Psoas muscle (tissue), 8 donors: Measurements from ENCODE around the gene ANKRD49. TPM values are rescaled to one million over a fixed set of nuclear protein-coding genes. Genes with fewer than 3 reads are reported as not detected.

Experiments used
- ATAC-seq, 4 donors: fragments of 200-7000 bp; cut with Tn5 transposase; one replicate each; pipeline ENCODE4 v1.9.1; 2020; ENCODE audit warnings: moderate library complexity in 3 of 4, mild to moderate bottlenecking in 2 of 4
- DNase-seq, 2 donors: peaks; one replicate each; pipeline ENCODE4 v3.0.0-alpha.2; 2020
- H3K27ac ChIP-seq: fragments of 200-600 bp; one replicate; pipeline ENCODE4 v1.8.0; 2022
- H3K27me3 ChIP-seq, 3 donors: fragments of 200-600 bp in 1 of 3; one replicate each; pipeline versions ENCODE4 v1.6.1 to v1.8.0; 2013 to 2022; ENCODE audit warnings: low read length in 2 of 3, mild to moderate bottlenecking in 2 of 3, moderate library complexity in 1 of 3; ENCODE audit not compliant: insufficient read depth in 3 of 3
- H3K36me3 ChIP-seq, 2 donors: fragments of 200-600 bp in 1 of 2; one replicate each; pipeline versions ENCODE4 v1.6.1 to v1.8.0; 2013 to 2022; ENCODE audit warnings: low read depth in 1 of 2, mild to moderate bottlenecking in 1 of 2, moderate library complexity in 1 of 2; ENCODE audit not compliant: insufficient read depth in 1 of 2
- H3K4me1 ChIP-seq: fragments of 200-600 bp; one replicate; pipeline ENCODE4 v1.8.0; 2022
- H3K4me3 ChIP-seq: fragments of 200-600 bp; one replicate; pipeline ENCODE4 v1.8.0; 2022; ENCODE audit warnings: mild to moderate bottlenecking
- H3K9me3 ChIP-seq: fragments of 200-600 bp; one replicate; pipeline ENCODE4 v1.8.0; 2022
- WGBS, 3 donors: extraction: QIAGEN DNeasy Blood & Tissue Kit; methylation state at CpG; one replicate each; pipeline versions ENCODE4 v1.1.6 to v1.1.7; 2013; 5-methylcytosine and 5-hydroxymethylcytosine counted together
- intact Hi-C, 2 donors: fragments of 100-400 bp; cut with DNase I; formaldehyde crosslinking; loops; one replicate each; pipeline versions ENCODE4 v1.11.0 to v1.14.2; 2022
- polyA plus RNA-seq, 3 donors: library from polyadenylated mRNA; stranded (reverse); fragments of 200-250 nt; gene quantifications; one replicate each; pipeline ENCODE4 v1.2.3, GENCODE V29; 2013
- total RNA-seq, 4 donors: library from RNA; stranded (reverse); fragmentation: NEBNext Ultra II Directional in 2 of 4; extraction: Animal tissue kit (Norgen Biotek cat#: 25700) in 2 of 4; gene quantifications; one replicate each; pipeline versions ENCODE4 v1.2.1 to v1.2.4, GENCODE V29; 2021 to 2023
- TF ChIP-seq, protein P1 (sequence below): fragments of 200-600 bp; IDR thresholded peaks from one replicate; pipeline ENCODE4 v1.8.0; 2022; ENCODE audit warnings: antibody characterized with exemption
- donor health status: healthy with polysubstance abuse.
- donor health status: DM: no; HTN: no; CAD: no; lungs with moderate emphysema.
- donor health status: Bipolar disorder and iron deficiency.
- donor health status: healthy.
- donor health status: DM: yes; HTN: yes; CAD: no.
- donor health status: DM: no; HTN: no; CAD: no.
- donor health status: DM: no; HTN: no; CAD: no.
- donor health status: DM: yes; HTN: yes; CAD: no.

Gene ANKRD49
- total and polyA plus RNA-seq, 7 donors = 5.4 to 37.9 (median 9.7) TPM

DNA sequence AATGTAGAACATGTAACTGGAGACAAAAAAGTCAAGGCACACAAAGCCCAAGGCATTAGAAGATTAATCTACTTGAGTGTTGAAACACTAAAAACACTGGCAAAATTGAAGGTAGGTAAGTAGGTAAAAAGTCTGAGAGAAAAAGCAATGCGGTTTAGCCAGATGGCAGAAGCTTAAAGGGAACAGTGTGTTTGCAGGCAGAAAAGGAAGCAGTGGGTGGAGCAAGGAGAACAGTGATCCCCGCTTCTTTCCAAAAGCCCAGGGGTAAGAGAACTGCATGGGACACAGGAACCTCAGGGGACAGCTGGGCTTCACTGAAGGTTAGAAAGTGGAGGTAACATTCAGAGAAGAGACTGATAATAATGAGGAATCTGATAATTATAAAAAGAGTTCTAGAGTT lies 16.2 kb upstream of the ANKRD49 start:
- no peak overlapping the region for H3K27ac ChIP-seq
- no peaks in the 10 kb centered on the region for H3K9me3 ChIP-seq
- peaks cover 4 to 87% of the 10 kb centered on the region in 2 donors for H3K36me3 ChIP-seq
- H3K4me1 ChIP-seq = no peaks in the 10 kb centered on the region
- TF ChIP-seq, protein P1, sequence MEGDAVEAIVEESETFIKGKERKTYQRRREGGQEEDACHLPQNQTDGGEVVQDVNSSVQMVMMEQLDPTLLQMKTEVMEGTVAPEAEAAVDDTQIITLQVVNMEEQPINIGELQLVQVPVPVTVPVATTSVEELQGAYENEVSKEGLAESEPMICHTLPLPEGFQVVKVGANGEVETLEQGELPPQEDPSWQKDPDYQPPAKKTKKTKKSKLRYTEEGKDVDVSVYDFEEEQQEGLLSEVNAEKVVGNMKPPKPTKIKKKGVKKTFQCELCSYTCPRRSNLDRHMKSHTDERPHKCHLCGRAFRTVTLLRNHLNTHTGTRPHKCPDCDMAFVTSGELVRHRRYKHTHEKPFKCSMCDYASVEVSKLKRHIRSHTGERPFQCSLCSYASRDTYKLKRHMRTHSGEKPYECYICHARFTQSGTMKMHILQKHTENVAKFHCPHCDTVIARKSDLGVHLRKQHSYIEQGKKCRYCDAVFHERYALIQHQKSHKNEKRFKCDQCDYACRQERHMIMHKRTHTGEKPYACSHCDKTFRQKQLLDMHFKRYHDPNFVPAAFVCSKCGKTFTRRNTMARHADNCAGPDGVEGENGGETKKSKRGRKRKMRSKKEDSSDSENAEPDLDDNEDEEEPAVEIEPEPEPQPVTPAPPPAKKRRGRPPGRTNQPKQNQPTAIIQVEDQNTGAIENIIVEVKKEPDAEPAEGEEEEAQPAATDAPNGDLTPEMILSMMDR = no peak
- 79 to 85% (median 84%) methylated on average over 2 of the region's 2 CpGs for WGBS, 3 donors
- no peaks in the 10 kb centered on the region for H3K27me3 ChIP-seq
- intact Hi-C loops = no loop called here
- no peak overlapping the region for H3K4me3 ChIP-seq
- DNase-seq (no peak), ATAC-seq (no peak)

DNA sequence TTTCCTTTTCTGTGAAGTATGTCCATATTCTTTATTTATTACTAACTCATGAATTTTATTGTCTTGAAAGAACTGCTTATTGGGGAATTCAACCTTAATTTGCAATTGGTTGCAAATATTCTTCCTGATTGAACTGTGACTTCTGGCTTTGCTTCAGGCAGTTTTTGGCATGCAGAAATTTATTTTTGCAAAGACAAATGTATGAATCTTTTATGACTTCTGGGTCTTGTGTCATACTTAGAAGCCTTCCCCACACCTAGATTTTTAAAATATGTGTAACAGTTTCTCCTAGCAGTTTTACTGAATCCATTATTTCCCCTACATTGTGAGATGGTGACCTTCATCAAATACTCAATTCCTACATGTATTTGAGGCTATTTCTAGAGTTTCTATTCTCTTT lies 12.4 kb upstream of the ANKRD49 start:
- ATAC-seq (no peak), DNase-seq (no peak)
- Histone ChIP-seq H3K4me3 (no peak overlapping the region), H3K4me1 (no peaks in the 10 kb centered on the region), H3K27ac (no peak overlapping the region), H3K9me3 (no peaks in the 10 kb centered on the region), H3K36me3 (peaks cover 4 to 99% of the 10 kb centered on the region in 2 donors), H3K27me3 (no peaks in the 10 kb centered on the region)
- TF ChIP-seq, protein P1 = no peak
- intact Hi-C loops = loop anchor here in 1 of 2 donors (10.0 kb wide), 1 partner anchor 687 kb away; no protein-coding TSS in a partner anchor

DNA sequence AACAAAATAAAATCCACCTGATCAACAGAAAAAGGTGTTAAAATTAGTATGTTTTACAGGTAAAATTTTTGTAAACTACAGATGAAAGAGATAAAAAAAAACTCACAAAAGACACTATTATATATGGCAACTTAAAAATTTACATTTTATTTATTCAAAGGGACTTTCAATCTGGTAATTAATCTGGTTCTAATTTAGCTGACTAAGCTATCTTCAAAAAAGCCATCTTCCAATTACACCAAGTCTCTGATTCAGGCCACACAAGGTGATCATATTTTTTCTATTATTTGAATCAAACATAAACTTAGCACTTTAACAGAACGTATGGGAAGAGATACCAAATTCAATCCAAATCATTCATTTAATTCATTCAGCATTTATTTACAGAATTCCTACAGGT lies 7.7 kb upstream of the ANKRD49 start:
- Histone ChIP-seq H3K4me1 (no peaks in the 10 kb centered on the region), H3K36me3 (peaks cover 0 to 96% of the 10 kb centered on the region in 2 donors), H3K9me3 (no peaks in the 10 kb centered on the region), H3K4me3 (no peak overlapping the region), H3K27me3 (no peaks in the 10 kb centered on the region), H3K27ac (no peak overlapping the region)
- ATAC-seq = no peak
- no peak for DNase-seq
- TF ChIP-seq, protein P1 = no peak
- WGBS, 3 donors = 85 to 92% (median 86%) methylated on average over 1 of the region's 1 CpG
- intact Hi-C loops = loop anchor here in 1 of 2 donors (10.0 kb wide), 1 partner anchor 691 kb away; no protein-coding TSS in a partner anchor

DNA sequence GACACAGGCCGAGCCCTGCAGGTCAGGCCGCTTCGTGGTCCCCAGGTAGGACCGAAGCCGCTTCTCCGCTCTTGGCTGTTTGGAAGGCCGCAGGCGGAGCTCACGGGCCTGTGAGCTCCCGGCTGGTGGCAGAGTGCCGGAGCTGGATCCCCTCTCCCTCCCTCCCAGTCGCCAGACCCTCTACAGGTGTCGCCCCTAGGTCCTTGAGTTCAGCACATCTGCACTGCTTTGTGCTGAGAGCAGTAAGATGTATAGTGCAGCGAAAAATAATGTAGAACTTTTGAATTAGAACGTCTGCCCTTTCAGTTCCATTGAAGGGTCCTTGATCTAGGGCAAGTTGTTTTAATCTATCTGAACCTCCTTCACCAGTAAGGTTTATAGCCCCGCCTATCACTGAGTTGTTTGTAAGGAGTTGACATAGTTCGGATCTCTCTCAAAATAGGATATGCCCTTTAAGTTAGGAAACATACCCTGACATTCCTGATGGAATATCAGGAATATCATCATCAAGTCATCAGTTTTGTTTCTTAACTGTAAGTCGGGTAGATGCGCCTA lies 419 bp downstream of the ANKRD49 start:
- H3K4me1 ChIP-seq = peaks cover 16% of the 10 kb centered on the region
- TF ChIP-seq, protein P1 = no peak
- WGBS, 3 donors = 3 to 5% (median 5%) methylated on average over 19 of the region's 19 CpGs
- H3K27ac ChIP-seq = peak overlapping the region; percentile 78
- DNase-seq = no peak
- peak; percentile 62 to 77 (median 64) for ATAC-seq
- intact Hi-C loops = loop anchor here in 1 of 2 donors (10.0 kb wide), 1 partner anchor 471 kb away; no protein-coding TSS in a partner anchor
- peak overlapping the region; percentile 88 for H3K4me3 ChIP-seq
- H3K9me3 ChIP-seq = no peaks in the 10 kb centered on the region
- H3K36me3 ChIP-seq = peaks cover 5 to 43% of the 10 kb centered on the region in 2 donors
- H3K27me3 ChIP-seq = no peaks in the 10 kb centered on the region

DNA sequence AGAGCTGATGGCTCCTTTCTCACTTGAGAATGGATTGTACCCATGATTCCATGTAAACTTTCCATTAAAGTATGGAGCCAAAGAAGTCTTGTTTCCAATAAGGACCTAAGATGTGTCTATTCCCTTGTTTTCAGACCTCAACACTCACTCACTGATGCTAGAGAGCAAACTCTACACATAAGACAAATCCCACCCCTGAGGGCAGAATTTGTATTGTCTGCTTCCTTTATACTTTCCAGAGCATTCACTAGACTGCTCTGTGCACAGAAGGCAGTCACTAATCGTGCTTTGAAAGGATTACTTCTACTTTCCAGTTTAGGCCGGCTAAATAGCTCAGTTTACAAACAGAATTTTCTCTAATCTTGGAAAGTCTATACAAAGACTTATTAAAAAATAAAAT lies 6.4 kb downstream of the ANKRD49 start:
- Histone ChIP-seq H3K4me3 (no peak overlapping the region), H3K4me1 (peaks cover 4% of the 10 kb centered on the region), H3K36me3 (peaks cover 8 to 67% of the 10 kb centered on the region in 2 donors), H3K27me3 (no peaks in the 10 kb centered on the region), H3K27ac (no peak overlapping the region), H3K9me3 (no peaks in the 10 kb centered on the region)
- DNase-seq (no peak), ATAC-seq (no peak)
- WGBS, 3 donors = 80 to 88% (median 84%) methylated on average over 2 of the region's 2 CpGs
- TF ChIP-seq, protein P1 = no peak
- intact Hi-C loops = no loop called here
